OCI-LY1 (cell line): ENCODE measurements around the gene SLC24A3.

ENCODE experiments used
- CTCF ChIP-seq: fragments of 200-600 bp; sonication (generic), shearing (Covaris generic); IDR thresholded peaks from 2 replicates; pipeline ENCODE4 v1.5.1; 2017; ENCODE audit warnings: mild to moderate bottlenecking, antibody characterized with exemption, low read length, moderate library complexity, mixed read lengths
- EZH2 ChIP-seq: fragments of 200-600 bp; sonication (generic), shearing (Covaris generic); IDR thresholded peaks from 2 replicates; pipeline ENCODE4 v1.8.0; 2017; ENCODE audit warnings: borderline replicate concordance, mixed run types, mild to moderate bottlenecking, antibody characterized with exemption, low read length, moderate library complexity, mixed read lengths

DNA sequence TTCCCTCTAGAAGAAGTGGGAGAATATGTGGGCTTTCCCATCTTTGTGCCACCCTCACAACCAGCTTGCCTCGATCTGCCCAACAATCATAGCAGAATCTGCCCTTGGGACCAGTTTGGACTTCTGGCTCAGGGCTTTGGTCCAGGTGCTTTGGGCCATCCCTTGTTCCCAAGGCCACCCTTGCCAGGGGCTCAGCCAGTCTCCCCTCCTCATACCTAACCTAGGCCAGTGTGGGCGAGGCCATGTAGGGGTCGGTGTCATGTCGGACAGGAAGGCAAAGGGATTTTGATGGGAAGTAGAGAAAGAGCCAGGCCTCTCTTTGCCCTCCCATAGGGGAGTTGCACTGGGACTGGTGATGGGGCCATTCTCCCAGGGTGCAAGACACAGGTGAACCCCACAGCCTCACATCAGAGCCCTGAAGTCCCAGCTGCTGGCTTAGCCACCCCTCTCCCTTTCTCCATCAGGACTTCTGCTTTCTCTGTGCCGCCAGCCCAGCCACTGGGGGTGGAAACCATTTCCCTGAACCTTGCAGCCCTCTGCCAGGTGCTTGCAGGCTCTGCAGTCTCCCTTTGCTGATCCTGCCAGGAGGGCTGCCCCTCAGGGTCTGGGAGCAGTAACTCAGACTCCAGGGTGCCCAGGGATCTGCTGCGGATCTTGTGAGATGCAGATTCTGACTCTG lies 60.7 kb downstream of the SLC24A3 start:
- TF ChIP-seq CTCF (no peak), EZH2 (no peak)
